HG02678 (cell line): ENCODE data around the gene BCAP29.

Experiments used
- ATAC-seq: cut with Tn5 transposase; IDR thresholded peaks from one replicate; pipeline ENCODE4 v1.9.1; 2021; ENCODE audit warnings: mild to moderate bottlenecking, moderate library complexity; ENCODE audit not compliant: unreplicated experiment

Gene BCAP29

DNA sequence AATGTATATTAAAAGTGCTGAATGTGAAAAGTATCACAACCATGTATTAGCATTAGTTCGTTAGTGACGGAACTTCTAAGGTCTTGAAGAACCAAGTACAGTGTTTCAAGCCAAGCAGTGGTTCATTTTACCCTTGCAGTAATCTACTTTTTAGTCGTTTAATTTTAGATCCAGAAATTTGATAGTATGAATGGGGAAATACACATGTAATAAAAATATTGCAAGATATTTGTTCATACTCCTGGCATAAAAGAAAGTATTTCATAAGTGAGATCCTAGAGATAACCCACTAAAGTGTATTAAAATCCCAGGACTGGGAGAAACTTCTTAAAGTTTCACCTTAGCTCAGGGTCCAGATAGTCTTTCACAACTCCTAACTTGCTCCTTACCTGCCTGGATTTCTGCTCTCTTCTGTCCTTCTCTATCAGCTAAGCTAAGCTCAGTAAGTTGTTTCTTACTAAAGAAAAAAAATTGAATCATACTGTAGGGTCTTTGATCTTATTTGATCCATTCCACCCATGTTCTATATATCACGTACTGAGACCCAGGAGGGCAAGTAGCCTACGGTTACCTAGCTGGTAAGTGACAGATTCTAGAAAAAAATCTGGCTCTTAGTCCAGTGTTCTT is 1.5 kb downstream of the BCAP29 start:
- ATAC-seq, result no peak

DNA sequence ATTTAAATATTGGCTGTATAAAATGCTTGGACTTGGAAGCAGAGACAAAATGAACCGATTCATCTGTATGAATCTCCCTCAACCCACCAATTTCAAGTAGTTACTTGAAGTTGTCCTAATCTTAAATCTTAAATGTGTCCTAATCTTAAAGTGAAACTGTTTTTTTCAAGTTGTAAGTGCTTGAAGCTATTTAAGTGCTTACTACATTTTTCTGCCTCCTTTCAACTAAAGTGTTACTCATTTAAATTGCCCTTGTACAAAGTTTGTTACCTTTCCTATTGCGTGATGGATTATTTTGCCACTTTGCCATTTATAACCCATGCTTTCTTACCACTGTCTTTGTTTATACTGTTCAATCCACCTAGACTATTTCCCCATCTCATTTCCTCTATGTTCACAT is 2.8 kb downstream of the BCAP29 start:
- ATAC-seq, result no peak

DNA sequence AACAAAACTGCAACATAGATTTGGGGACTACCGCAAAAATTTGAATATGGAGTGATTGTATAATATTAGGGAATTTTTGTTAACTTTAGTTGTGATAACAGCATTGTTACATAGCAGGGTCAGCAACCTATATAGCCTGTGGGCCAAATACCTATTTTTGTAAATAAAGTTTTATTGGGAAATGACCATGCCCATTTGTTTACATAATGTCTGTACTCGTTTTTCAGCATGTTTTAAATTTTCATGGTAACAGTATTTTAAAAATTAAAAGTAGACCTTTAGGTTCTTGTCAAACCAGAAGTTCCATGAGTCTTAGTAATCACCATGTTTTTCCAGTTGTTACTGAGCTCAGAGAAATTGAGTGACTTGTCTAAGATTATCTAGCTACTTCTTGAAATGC is 4.7 kb downstream of the BCAP29 start:
- no peak for ATAC-seq

DNA sequence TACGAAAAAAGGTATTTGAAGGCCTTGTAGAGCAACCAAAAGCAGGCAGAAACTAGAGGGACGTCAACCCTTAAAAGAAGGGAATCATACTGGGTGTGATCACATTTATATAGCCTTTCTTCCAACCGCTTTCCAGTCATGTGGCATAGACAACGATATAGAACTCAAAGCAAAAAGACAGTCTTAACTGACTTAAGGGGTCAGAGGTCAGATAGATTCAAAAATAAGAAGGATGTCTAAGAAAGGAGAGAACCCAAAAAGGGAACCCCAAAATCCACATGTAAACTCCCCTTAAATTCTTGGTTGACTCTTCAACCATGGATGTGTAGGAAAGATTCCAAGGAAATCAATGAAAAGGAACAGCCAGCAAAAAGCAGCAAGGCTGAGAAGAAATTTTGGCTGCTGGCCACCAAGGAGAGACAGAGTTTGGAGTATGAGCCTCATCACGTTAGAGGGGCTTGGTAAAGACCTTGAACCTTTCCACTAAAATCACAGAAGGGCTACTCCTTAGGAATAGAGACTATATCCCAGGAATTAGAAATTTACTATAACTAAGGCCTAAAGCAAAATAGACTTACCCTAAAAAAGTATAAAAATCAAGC is 8.6 kb downstream of the BCAP29 start:
- no peak for ATAC-seq

GRCh38 chr7:107591421-107591820 is 11.4 kb downstream of the BCAP29 start:
- ATAC-seq, result no peak

- no peak for ATAC-seq
These were observed 12.4 kb downstream of the BCAP29 start for GRCh38 chr7:107592361-107593024.

GRCh38 chr7:107593025-107593410 is 13.0 kb downstream of the BCAP29 start:
- ATAC-seq, result no peak

DNA sequence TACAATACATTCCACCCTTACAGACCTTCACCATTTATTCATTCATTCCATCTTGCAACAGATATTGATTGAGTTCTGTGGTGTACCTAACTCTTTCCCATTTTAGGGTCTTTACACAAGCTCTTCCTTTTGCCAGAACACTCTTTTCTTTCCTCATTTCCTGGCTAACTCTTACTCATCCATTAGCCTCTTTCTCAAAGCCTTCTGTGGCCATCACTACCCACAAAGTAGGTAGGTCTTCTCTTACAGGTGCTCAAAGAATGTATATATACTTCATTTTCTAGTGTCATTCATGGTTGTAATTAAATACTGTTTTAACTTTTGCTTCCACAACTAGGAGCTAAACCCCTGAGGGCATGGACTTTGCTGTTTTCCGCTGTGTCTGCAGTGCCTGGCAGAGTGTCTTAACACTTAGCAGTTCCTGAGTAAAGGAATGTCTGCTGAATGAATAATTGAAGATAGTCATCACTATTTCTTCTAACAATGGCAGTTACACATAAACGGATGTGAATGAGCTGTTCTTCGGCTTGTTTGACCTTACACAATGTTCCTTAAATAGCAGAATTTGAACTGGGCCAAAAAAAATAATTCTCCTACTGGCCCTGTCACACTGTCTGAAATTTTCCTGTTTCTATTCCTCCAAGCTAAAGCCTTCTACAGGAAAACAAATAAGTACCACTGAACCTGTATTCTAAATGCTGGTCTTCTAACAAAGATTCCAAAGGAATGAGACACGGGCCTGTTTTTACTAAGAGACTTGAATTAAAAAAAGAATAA is 15.1 kb downstream of the BCAP29 start:
- ATAC-seq, result no peak

GRCh38 chr7:107596881-107597581 is 17.0 kb downstream of the BCAP29 start:
- ATAC-seq, result no peak

DNA sequence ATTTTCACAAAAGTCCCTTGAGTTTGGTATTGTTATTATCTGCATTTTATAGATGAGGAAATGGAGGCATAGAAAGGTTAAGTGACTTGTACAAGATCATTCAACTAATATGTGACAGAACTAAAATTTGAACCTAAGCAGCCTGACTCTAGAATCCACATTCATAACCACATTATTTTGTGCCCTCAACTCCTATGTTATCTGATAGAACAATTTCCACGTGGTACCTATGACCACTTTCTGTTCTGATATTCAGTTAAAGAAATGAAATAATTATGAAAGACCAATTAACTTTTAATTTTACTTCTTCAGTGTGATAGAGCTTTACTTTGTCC is 17.5 kb downstream of the BCAP29 start:
- no peak for ATAC-seq

DNA sequence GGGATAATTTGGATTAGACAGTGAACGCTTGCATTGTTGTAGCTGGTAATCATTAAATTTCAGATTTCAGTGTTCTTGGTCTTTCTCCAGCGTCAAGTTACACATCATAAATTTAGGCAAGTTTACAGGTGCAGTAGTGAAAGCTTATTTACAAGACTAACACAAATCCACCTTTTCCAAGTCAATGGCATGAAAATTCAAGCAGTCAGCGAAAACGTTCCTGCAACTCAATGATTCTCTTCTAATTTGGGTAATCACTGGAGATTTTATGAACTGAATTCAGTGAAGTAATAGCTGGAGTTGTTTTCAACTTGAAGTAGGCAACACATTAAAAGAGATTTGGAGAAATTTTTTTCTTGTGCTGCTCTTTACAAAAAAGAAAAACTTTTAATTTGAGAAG is 17.9 kb downstream of the BCAP29 start:
- ATAC-seq, result no peak

- ATAC-seq, result no peak
These were observed 19.2 kb downstream of the BCAP29 start for GRCh38 chr7:107599262-107599661.

DNA sequence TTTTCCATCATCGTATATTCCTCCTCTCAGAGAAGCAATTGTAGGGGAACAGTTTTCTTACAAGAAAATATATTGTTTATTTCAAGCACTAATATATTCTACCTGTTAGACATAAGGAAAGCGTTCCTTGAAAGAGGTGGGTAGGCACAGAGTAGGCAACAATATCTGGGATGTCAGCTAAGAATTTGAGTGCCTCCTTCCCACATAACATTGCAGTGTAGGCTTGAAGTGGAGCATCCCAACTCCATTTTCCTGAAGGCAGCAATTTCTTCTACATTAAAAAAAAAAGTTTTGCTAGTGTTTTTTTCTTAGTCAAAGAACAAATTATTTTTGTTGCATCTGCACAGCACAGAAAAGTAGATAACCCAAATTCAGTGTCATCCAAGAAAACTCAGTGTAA is 20.8 kb downstream of the BCAP29 start:
- ATAC-seq, result no peak

- ATAC-seq, result no peak
These were observed 25.3 kb downstream of the BCAP29 start for GRCh38 chr7:107605218-107605815.

GRCh38 chr7:107606303-107606702 is 26.3 kb downstream of the BCAP29 start:
- no peak for ATAC-seq

DNA sequence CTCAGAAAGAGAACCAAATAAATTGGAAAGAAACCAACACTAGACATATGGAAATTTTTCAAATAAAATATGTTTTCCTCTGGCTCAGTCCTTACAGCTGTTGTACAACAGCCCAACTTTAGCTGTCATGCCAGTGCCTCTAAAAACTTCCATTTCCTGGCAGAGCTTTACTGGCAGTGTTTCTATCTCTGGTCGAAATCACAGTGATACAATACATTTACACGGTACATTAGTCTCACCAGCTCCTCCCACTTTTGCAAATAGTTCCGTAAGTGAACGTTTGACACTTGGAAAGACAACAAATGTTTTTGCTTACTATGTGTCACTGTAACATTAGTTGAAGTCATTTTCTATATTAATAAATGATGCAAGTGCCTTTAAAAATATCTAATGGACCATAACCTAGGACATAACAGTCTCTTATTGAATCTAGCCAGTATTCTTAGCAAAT is 29.8 kb downstream of the BCAP29 start:
- no peak for ATAC-seq

- no peak for ATAC-seq
These were observed 30.3 kb downstream of the BCAP29 start for GRCh38 chr7:107610323-107610722.

DNA sequence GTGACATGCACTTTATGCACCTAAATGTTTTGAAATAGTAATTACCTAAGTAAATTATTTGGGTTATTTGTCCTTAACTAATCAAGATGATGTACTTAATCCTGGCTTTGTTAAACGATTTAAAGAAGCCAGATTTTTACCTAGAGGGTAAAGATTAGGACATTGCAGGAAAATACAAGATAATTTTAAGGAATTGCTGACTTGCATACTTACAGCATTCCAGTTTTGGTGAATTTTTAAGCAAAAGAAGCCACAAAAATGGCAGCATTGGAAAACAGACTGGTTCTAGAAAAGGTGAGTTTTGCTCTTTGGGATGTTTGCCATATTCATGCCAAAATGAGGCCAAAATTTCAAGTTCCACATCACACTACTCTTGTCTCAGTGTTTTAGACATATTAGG is 33.4 kb downstream of the BCAP29 start:
- no peak for ATAC-seq

- ATAC-seq, result no peak
These were observed 33.9 kb downstream of the BCAP29 start for GRCh38 chr7:107613948-107614347.

DNA sequence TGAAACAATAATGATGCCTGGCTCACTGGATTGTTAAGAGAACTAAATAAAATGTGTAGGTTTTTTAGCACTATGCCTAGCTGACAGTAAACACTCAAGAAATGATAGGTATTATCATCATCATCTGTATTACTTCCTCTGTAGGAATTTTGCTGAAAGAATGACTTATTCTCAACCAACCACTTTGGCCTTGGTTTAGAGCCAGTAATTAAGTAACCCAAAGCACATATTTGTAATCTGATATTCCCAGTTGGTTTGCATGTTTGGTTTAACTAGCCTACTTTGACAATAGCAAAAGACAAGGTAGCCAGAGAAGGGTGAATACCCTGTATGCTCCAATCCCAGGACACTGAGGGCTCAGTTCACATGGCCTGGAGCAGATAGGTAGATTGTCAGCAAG is 34.4 kb downstream of the BCAP29 start:
- no peak for ATAC-seq
